Measurements from ENCODE around the gene ATR. TPM values are rescaled to one million over a fixed set of nuclear protein-coding genes. Genes with fewer than 3 reads are reported as not detected.
A peak's percentile ranks its signal among the peaks of the same experiment; 100 is the strongest.

ATR gene
- total RNA-seq, 6 donors from 2014 or later: 16.5 to 62.5 (median 24.0) TPM

DNA sequence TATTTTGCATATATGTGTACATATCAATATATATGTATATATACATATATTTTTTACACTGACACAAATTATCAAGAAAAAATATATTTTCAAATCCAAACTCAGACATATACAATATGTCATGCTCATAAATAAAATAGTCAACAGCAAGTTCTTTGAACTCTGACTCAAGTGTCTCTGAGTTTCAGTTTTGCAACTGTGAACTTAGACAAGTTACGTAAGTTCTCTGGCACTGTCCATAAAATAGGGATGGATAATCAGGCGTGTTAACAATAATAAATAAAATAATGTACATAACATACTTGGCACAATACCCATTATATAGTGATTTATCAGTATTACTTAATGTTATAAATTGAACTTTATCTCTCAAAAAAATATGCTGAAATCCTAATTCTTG lies 118.6 kb downstream of the ATR start:
- Histone ChIP-seq H3K27me3 (no peaks in the 10 kb centered on the region), H3K27ac (no peak overlapping the region), H3K36me3 (peaks cover 0 to 41% (median 3%) of the 10 kb centered on the region in 4 donors), H3K9me3 (no peaks in the 10 kb centered on the region), H3K4me3 (no peak overlapping the region), H3K4me1 (no peaks in the 10 kb centered on the region)
- WGBS, 2 donors: 81 to 88% methylated on average over 2 of the region's 2 CpGs
- no peak for ATAC-seq (ENCODE audit: low FRiP score in 2 of 2)
- no peak for DNase-seq
- TF ChIP-seq EP300 (IDR thresholded peaks at IDR 0.05): no peak
- TF ChIP-seq POLR2A (IDR thresholded peaks at IDR 0.05): no peak

GRCh38 chr3:142459096-142459495 lies 119.4 kb downstream of the ATR start:
- H3K4me1 ChIP-seq: no peaks in the 10 kb centered on the region
- ATAC-seq (ENCODE audit: low FRiP score in 2 of 2) (no peak), DNase-seq (no peak)

DNA sequence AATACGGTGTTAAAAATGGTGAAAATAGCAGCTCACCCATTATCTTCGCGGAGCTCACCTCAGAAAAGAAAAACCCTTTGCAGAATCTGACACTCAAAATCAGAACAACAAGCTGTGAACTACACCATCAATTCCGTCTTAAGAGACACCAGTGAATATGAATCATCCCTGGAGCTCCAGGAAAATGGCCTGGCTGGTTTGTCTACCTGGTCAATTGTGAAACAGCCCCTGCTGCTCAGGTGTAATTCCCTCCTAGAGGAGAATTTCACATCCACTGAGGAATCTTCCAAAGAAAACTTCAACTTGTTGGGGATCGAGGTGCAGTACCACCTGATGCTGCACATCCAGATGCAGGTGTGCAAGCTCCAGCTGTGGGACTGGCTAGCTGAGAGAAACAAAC lies 127.7 kb downstream of the ATR start:
- no peak overlapping the region for H3K4me3 ChIP-seq
- no peak for ATAC-seq (ENCODE audit: low FRiP score in 2 of 2)
- 93 to 98% methylated on average over 5 of the region's 5 CpGs for WGBS, 2 donors
- peaks cover 0 to 17% (median 3%) of the 10 kb centered on the region in 4 donors for H3K36me3 ChIP-seq
- H3K4me1 ChIP-seq: peaks cover 8 to 15% (median 14%) of the 10 kb centered on the region in 4 donors
- no peaks in the 10 kb centered on the region for H3K9me3 ChIP-seq
- DNase-seq: no peak
- TF ChIP-seq EP300 (IDR thresholded peaks at IDR 0.05): no peak
- TF ChIP-seq POLR2A (IDR thresholded peaks at IDR 0.05): no peak
- no peak for TF ChIP-seq POLR2AphosphoS5 (IDR thresholded peaks at IDR 0.05)
- TF ChIP-seq, protein P1, sequence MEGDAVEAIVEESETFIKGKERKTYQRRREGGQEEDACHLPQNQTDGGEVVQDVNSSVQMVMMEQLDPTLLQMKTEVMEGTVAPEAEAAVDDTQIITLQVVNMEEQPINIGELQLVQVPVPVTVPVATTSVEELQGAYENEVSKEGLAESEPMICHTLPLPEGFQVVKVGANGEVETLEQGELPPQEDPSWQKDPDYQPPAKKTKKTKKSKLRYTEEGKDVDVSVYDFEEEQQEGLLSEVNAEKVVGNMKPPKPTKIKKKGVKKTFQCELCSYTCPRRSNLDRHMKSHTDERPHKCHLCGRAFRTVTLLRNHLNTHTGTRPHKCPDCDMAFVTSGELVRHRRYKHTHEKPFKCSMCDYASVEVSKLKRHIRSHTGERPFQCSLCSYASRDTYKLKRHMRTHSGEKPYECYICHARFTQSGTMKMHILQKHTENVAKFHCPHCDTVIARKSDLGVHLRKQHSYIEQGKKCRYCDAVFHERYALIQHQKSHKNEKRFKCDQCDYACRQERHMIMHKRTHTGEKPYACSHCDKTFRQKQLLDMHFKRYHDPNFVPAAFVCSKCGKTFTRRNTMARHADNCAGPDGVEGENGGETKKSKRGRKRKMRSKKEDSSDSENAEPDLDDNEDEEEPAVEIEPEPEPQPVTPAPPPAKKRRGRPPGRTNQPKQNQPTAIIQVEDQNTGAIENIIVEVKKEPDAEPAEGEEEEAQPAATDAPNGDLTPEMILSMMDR (IDR thresholded peaks at IDR 0.05): no peak
- H3K27ac ChIP-seq: no peak overlapping the region
- H3K27me3 ChIP-seq: no peaks in the 10 kb centered on the region

More at GRCh38 chr3:142459096-142459495, 119.4 kb downstream of the ATR start:
- H3K9me3 ChIP-seq: no peaks in the 10 kb centered on the region
- H3K36me3 ChIP-seq: peaks cover 0 to 41% (median 3%) of the 10 kb centered on the region in 4 donors
- no peak overlapping the region for H3K4me3 ChIP-seq
- 92% methylated on average over 3 of the region's 3 CpGs for WGBS, 2 donors
- TF ChIP-seq POLR2AphosphoS5 (IDR thresholded peaks at IDR 0.05) (no peak), EP300 (IDR thresholded peaks at IDR 0.05) (no peak)
- no peak overlapping the region for H3K27ac ChIP-seq
- no peaks in the 10 kb centered on the region for H3K27me3 ChIP-seq

GRCh38 chr3:142450189-142450588 lies 128.3 kb downstream of the ATR start:
- 92 to 96% methylated on average over 3 of the region's 3 CpGs for WGBS, 2 donors
- H3K9me3 ChIP-seq: no peaks in the 10 kb centered on the region
- ATAC-seq (ENCODE audit: low FRiP score in 2 of 2): no peak

GRCh38 chr3:142447852-142448823 lies 130.4 kb downstream of the ATR start, which contains the start of gene XRN1:
Gene XRN1 (minus strand): TSS chr3:142448037. CDS start chr3:142447944, 93 bp downstream.
- Histone ChIP-seq H3K36me3 (peaks cover 0 to 10% (median 3%) of the 10 kb centered on the region in 4 donors), H3K27me3 (no peaks in the 10 kb centered on the region), H3K27ac (peak within 1 kb of the TSS; percentile 97 to 99 (median 98)), H3K4me3 (peak within 1 kb of the TSS; percentile 66 to 87 (median 72)), H3K9me3 (no peaks in the 10 kb centered on the region), H3K4me1 (peaks cover 25 to 41% (median 28%) of the 10 kb centered on the region in 4 donors)
- DNase-seq (peak; percentile 97 to 99), ATAC-seq (ENCODE audit: low FRiP score in 2 of 2) (peak; percentile 100)
- 12 to 14% methylated on average over 22 to 24 of the region's 52 CpGs for WGBS, 2 donors
- TF ChIP-seq POLR2A (IDR thresholded peaks at IDR 0.05) (peak in 3 of 4 donors; percentile 49 to 85 (median 83)), EP300 (IDR thresholded peaks at IDR 0.05) (peak in 1 of 4 donors; percentile 1), POLR2AphosphoS5 (IDR thresholded peaks at IDR 0.05) (peak; percentile 63 to 80)
- TF ChIP-seq, protein P1 (IDR thresholded peaks at IDR 0.05): no peak

More at GRCh38 chr3:142450189-142450588, 128.3 kb downstream of the ATR start:
- H3K36me3 ChIP-seq: peaks cover 0 to 17% (median 3%) of the 10 kb centered on the region in 4 donors
- H3K4me3 ChIP-seq: no peak overlapping the region
- TF ChIP-seq, protein P1 (IDR thresholded peaks at IDR 0.05): no peak
- TF ChIP-seq POLR2AphosphoS5 (IDR thresholded peaks at IDR 0.05) (no peak), EP300 (IDR thresholded peaks at IDR 0.05) (no peak), POLR2A (IDR thresholded peaks at IDR 0.05) (no peak)
- no peak overlapping the region for H3K27ac ChIP-seq
- no peaks in the 10 kb centered on the region for H3K27me3 ChIP-seq
- H3K4me1 ChIP-seq: peaks cover 14 to 21% (median 19%) of the 10 kb centered on the region in 4 donors
- no peak for DNase-seq

All from upper lobe of left lung (tissue), 6 donors.